Neural progenitor cell (in vitro differentiated cells): Measurements from ENCODE around the gene MICAL2.

Experiments
- EZH2 ChIP-seq: fragments of 200-600 bp; sonication (generic); IDR thresholded peaks from 2 replicates; pipeline ENCODE4 v1.6.1; 2017; ENCODE audit warnings: antibody characterized with exemption, mild to moderate bottlenecking, moderate library complexity
- TF ChIP-seq, protein P1 (sequence below): fragments of 200-600 bp; sonication (generic); IDR thresholded peaks from 2 replicates; pipeline ENCODE4 v1.5.1; 2017; ENCODE audit warnings: antibody characterized with exemption, mild to moderate bottlenecking

DNA sequence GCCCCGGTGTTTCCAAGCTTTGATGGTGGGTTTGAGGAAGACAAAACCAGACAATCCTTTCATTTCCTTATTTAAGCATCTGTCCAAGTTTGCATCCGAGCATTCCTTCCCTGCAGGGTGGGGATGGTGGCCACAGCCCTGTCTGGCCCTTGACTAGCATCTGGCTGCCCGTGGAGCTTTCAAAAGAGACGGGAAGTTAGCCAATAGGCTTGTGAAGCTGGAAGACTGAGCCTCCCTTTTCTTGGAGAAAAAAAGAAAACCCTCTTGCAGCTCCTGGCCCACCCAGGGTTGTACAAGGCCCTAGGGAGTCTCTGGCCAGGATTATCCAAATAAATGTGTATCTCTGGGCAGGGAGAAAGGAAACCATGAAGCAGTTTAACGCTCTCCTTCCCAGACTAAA, 60.6 kb downstream of the MICAL2 start:
- TF ChIP-seq, protein P1, sequence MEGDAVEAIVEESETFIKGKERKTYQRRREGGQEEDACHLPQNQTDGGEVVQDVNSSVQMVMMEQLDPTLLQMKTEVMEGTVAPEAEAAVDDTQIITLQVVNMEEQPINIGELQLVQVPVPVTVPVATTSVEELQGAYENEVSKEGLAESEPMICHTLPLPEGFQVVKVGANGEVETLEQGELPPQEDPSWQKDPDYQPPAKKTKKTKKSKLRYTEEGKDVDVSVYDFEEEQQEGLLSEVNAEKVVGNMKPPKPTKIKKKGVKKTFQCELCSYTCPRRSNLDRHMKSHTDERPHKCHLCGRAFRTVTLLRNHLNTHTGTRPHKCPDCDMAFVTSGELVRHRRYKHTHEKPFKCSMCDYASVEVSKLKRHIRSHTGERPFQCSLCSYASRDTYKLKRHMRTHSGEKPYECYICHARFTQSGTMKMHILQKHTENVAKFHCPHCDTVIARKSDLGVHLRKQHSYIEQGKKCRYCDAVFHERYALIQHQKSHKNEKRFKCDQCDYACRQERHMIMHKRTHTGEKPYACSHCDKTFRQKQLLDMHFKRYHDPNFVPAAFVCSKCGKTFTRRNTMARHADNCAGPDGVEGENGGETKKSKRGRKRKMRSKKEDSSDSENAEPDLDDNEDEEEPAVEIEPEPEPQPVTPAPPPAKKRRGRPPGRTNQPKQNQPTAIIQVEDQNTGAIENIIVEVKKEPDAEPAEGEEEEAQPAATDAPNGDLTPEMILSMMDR = no peak
- no peak for TF ChIP-seq EZH2
